Erythroblast (primary cell): ENCODE results near the gene C3orf52.
A peak's percentile ranks its signal among the peaks of the same experiment; 100 is the strongest.

Experiments
- DNase-seq, 2 experiments: peaks; one replicate each; lab custom pipeline; 2025; lab: John Stamatoyannopoulos, UW
- GATA1 ChIP-seq: IDR thresholded peaks from 2 replicates; pipeline ENCODE4 v1.6.1; 2011; ENCODE audit warnings: low read depth, mild to moderate bottlenecking, control low read depth, low read length, moderate library complexity
- POLR2A ChIP-seq: IDR thresholded peaks from 2 replicates; pipeline ENCODE4 v1.6.1; 2011; ENCODE audit warnings: mild to moderate bottlenecking, low read length

The C3orf52 gene

GRCh38 chr3:112093180-112093522, 7.0 kb downstream of the C3orf52 start:
- no peak for DNase-seq
- TF ChIP-seq GATA1 (no peak), POLR2A (no peak)

GRCh38 chr3:112095731-112096130, 9.5 kb downstream of the C3orf52 start:
- DNase-seq: no peak

DNA sequence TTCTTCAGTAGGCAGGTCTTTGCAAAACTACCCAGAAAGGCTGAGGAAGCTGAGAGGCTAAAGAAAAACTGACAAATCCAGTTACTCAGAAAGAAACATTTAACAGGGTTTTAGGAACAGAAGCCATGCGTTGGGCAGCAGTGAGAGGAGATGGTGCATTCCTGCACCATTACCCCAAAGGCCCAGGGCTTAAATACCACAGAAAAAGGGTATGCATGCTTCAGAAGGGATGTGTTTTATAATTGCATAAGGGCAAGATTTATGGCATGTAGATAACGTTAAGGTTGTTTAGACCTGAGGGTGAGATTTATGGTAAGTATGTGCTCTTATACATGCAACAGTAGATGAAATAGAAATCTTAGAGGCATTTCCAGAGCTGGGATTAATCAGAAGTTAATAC, 10.0 kb downstream of the C3orf52 start:
- no peak for DNase-seq

More at GRCh38 chr3:112095731-112096130, 9.5 kb downstream of the C3orf52 start:
- TF ChIP-seq GATA1: no peak
- no peak for TF ChIP-seq POLR2A

DNA sequence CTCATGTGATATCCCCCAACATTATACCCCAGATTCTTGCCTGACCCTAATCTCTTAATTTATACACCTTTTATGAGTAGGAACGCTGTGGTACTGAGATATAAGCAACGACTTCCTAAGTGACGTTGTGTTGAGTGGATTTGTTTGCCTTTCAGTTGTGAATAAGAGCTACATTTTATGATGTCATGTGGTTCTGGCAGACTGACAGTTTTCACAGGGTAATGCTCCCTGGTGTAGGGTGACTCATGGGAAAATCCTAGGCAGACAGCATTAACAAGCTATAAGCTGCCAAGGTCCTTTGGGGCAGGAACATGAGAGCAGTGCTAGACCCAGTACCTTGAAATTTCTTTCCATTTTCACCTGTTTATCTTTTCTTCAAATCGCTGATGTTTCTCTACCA, 11.2 kb downstream of the C3orf52 start:
- no peak for TF ChIP-seq POLR2A
- DNase-seq: peak in 1 of 2 experiments; percentile 45

More for the DNA sequence above, 10.0 kb downstream of the C3orf52 start:
- TF ChIP-seq GATA1: no peak

DNA sequence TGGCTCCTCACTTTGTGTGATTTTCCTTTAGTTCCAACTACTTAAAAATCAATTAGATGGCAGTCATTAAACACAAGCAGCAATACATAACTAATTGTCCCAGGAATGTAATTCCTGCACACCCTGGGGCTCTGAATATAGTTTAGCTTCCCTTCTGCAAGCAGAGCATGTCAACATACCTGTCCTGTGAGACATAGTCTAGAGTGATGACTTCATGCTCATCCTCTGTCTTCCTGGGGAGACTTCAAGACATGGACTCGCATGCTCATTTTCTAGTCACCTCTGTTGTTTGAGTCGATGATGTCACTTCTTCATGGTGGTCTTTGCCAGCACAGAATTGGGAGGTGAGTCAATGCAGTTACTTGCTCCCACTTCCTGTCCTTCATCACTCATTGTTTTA, 15.7 kb downstream of the C3orf52 start:
- DNase-seq: no peak
- TF ChIP-seq POLR2A: no peak
- no peak for TF ChIP-seq GATA1

GRCh38 chr3:112104774-112105173, 18.6 kb downstream of the C3orf52 start:
- no peak for DNase-seq
- TF ChIP-seq POLR2A (no peak), GATA1 (no peak)

- DNase-seq: no peak
- no peak for TF ChIP-seq GATA1
- no peak for TF ChIP-seq POLR2A
These were observed 23.1 kb downstream of the C3orf52 start for GRCh38 chr3:112109322-112109721.

- peak; percentile 54 to 67 for DNase-seq
- no peak for TF ChIP-seq POLR2A
- TF ChIP-seq GATA1: no peak
These were observed 25.7 kb downstream of the C3orf52 start for GRCh38 chr3:112111785-112112402.

DNA sequence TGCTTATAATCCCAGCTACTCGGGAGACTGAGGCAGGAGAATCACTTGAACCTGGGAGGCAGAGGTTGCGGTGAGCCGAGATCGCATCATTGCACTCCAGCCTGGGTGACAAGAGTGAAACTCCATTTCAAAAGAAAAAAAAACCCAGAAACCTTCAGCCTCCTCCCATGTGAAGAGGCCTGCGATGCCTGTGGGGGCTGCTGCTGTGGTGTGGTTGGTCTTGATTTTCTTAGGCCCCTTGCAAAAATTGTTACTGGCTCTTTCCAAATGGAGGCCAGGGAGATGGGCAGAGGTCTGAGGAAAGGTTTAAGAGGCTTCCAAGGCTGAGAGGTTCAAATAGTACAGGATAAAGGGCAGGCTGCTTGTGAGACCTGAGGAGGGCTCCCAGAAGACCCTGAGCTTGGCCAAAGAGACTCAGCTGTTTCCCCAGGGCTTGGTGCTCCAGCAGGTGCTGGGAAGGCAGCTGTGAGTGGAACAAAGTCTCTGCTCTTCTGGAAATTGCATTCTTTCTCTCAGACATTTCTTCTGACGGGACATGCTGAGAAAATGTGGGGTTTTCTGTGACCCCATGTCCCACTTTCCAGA, 28.5 kb downstream of the C3orf52 start:
- DNase-seq: no peak
- TF ChIP-seq POLR2A: no peak
- no peak for TF ChIP-seq GATA1

DNA sequence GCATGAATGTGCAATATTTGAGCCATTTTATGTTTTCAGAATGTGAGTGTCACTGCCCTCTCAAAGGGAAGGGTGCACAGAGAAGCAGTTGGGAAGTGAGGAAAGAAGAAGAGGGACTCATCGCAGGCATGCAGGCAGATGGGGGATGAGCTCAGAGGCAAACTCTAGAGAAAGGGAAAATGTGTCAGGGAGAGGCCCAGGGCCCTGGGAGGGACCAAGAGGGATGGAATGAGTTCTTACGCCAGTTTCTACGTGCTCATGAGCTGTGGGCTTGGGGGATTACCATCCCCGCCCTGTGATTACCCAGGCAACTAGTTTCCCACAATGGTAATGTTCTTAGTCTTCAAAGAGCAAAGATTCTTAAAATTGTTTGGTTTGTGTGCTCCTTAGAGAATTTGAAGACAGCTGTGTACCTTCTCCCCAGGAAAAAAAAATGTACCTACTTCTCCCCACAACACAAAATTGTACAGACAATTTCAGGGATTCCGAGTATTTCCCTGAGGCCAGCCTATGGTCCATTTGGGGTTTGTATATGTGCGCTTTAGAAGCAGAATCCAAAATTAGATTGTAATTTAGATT, 29.1 kb downstream of the C3orf52 start:
- TF ChIP-seq GATA1 (no peak), POLR2A (no peak)
- no peak for DNase-seq

- no peak for TF ChIP-seq POLR2A
- no peak for DNase-seq
These were observed 29.7 kb downstream of the C3orf52 start for GRCh38 chr3:112115806-112116383.

DNA sequence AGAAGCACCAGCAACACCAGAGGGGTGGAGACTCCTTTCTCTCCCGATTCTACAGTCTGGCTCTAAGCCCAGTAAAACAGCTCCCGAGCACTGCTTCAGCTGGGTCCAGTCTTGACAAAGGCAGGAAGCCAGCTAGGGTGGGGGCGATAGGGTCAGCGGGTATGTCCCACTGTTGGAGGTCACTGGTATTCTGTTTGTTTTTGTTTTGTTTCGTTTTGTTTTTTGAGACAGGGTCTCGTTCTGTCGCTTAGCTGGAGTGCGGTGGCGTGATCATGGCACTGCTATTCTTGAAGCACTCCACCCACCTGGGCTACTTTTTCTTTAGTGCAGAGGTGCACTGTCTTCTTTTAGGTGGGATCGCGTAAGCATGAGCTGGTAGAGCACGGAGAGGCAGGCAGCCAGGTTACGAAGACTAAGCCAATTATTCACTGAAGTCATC, 30.6 kb downstream of the C3orf52 start:
- no peak for DNase-seq
- TF ChIP-seq GATA1 (no peak), POLR2A (no peak)

DNA sequence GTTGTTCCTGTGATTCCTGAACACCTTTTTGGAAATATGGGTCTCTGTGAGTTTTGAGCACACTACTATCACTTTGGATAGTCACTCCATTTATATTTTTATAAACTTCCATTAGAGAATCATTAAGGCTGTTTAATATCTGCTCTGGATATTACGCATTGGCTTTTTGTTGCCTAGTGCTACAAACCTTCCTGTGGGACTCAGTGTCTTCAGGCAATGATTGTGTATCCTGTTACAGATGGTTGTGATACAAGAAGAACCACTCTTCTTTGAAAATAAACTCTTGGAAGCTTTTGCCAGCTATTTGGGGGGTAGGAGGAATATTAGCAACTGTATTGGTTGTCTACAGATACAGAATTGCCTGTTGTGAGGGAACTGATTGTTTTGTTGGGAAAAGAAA, 31.2 kb downstream of the C3orf52 start:
- no peak for TF ChIP-seq POLR2A
- no peak for TF ChIP-seq GATA1
- DNase-seq: no peak

GRCh38 chr3:112117841-112118571, 31.8 kb downstream of the C3orf52 start:
- DNase-seq: no peak
- no peak for TF ChIP-seq GATA1
- no peak for TF ChIP-seq POLR2A
